ENCODE results near the gene TWIST2.

TWIST2 gene

GRCh38 chr2:238928520-238929241 is 80.8 kb downstream of the TWIST2 start:
- DNase-seq (ENCODE audit: low spot score in 2 of 2) (no peak), ATAC-seq (no peak)
- Mint-ChIP-seq H3K27ac (no peak overlapping the region), H3K4me1 (no peaks in the 10 kb centered on the region), H3K9me3 (no peaks in the 10 kb centered on the region), H3K36me3 (no peaks in the 10 kb centered on the region), H3K4me3 (no peak overlapping the region)

- Mint-ChIP-seq H3K4me3 (no peak overlapping the region), H3K9me3 (no peaks in the 10 kb centered on the region), H3K4me1 (no peaks in the 10 kb centered on the region), H3K36me3 (no peaks in the 10 kb centered on the region), H3K27ac (no peak overlapping the region)
- ATAC-seq (no peak), DNase-seq (ENCODE audit: low spot score in 2 of 2) (no peak)
Observed at GRCh38 chr2:238929242-238930081, 81.6 kb downstream of the TWIST2 start.

- Mint-ChIP-seq H3K9me3 (no peaks in the 10 kb centered on the region), H3K36me3 (no peaks in the 10 kb centered on the region), H3K4me3 (no peak overlapping the region), H3K4me1 (no peaks in the 10 kb centered on the region), H3K27ac (no peak overlapping the region)
- ATAC-seq (no peak), DNase-seq (ENCODE audit: low spot score in 2 of 2) (no peak)
Observed at GRCh38 chr2:238930216-238930615, 82.3 kb downstream of the TWIST2 start.

- Mint-ChIP-seq H3K36me3 (no peaks in the 10 kb centered on the region), H3K9me3 (no peaks in the 10 kb centered on the region), H3K4me3 (no peak overlapping the region), H3K4me1 (peaks cover 5% of the 10 kb centered on the region), H3K27ac (no peak overlapping the region)
- ATAC-seq, result peak; percentile 22
- peak in 1 of 2 donors; percentile 36 for DNase-seq (ENCODE audit: low spot score in 2 of 2)
Observed at GRCh38 chr2:238936162-238937052, 88.5 kb downstream of the TWIST2 start.

GRCh38 chr2:238938003-238938400 is 90.1 kb downstream of the TWIST2 start:
- ATAC-seq (no peak), DNase-seq (ENCODE audit: low spot score in 2 of 2) (peak in 1 of 2 donors; percentile 15)
- Mint-ChIP-seq H3K27ac (no peak overlapping the region), H3K9me3 (no peaks in the 10 kb centered on the region), H3K4me1 (peaks cover 5% of the 10 kb centered on the region), H3K4me3 (no peak overlapping the region), H3K36me3 (no peaks in the 10 kb centered on the region)

GRCh38 chr2:238938401-238939055 is 90.6 kb downstream of the TWIST2 start:
- no peak overlapping the region for H3K4me3 Mint-ChIP-seq
- H3K4me1 Mint-ChIP-seq, result peaks cover 5% of the 10 kb centered on the region
- no peak overlapping the region for H3K27ac Mint-ChIP-seq
- DNase-seq (ENCODE audit: low spot score in 2 of 2), result no peak
- no peak for ATAC-seq
- H3K36me3 Mint-ChIP-seq, result no peaks in the 10 kb centered on the region
- no peaks in the 10 kb centered on the region for H3K9me3 Mint-ChIP-seq

- Mint-ChIP-seq H3K4me1 (peaks cover 5% of the 10 kb centered on the region), H3K36me3 (no peaks in the 10 kb centered on the region), H3K9me3 (no peaks in the 10 kb centered on the region), H3K27ac (no peak overlapping the region), H3K4me3 (no peak overlapping the region)
- peak in 1 of 2 donors; percentile 23 for DNase-seq (ENCODE audit: low spot score in 2 of 2)
- no peak for ATAC-seq
Observed at GRCh38 chr2:238939074-238939473, 91.2 kb downstream of the TWIST2 start.

GRCh38 chr2:238939521-238940403 is 91.9 kb downstream of the TWIST2 start:
- DNase-seq (ENCODE audit: low spot score in 2 of 2) (no peak), ATAC-seq (no peak)
- H3K9me3 Mint-ChIP-seq, result no peaks in the 10 kb centered on the region
- H3K36me3 Mint-ChIP-seq, result no peaks in the 10 kb centered on the region
- peaks cover 5% of the 10 kb centered on the region for H3K4me1 Mint-ChIP-seq
- no peak overlapping the region for H3K4me3 Mint-ChIP-seq
- no peak overlapping the region for H3K27ac Mint-ChIP-seq

- no peaks in the 10 kb centered on the region for H3K9me3 Mint-ChIP-seq
- H3K4me3 Mint-ChIP-seq, result no peak overlapping the region
- DNase-seq (ENCODE audit: low spot score in 2 of 2) (peak in 1 of 2 donors; percentile 29), ATAC-seq (no peak)
- no peak overlapping the region for H3K27ac Mint-ChIP-seq
- no peaks in the 10 kb centered on the region for H3K36me3 Mint-ChIP-seq
- peaks cover 5% of the 10 kb centered on the region for H3K4me1 Mint-ChIP-seq
Observed at GRCh38 chr2:238940806-238941205, 92.9 kb downstream of the TWIST2 start.

- H3K4me1 Mint-ChIP-seq, result peaks cover 5% of the 10 kb centered on the region
- no peak overlapping the region for H3K27ac Mint-ChIP-seq
- peak in 1 of 2 donors; percentile 40 for DNase-seq (ENCODE audit: low spot score in 2 of 2)
- H3K4me3 Mint-ChIP-seq, result no peak overlapping the region
- H3K36me3 Mint-ChIP-seq, result no peaks in the 10 kb centered on the region
- no peak for ATAC-seq
- no peaks in the 10 kb centered on the region for H3K9me3 Mint-ChIP-seq
Observed at GRCh38 chr2:238941262-238941792, 93.4 kb downstream of the TWIST2 start.

GRCh38 chr2:238942080-238942725 is 94.3 kb downstream of the TWIST2 start:
- H3K36me3 Mint-ChIP-seq, result no peaks in the 10 kb centered on the region
- H3K27ac Mint-ChIP-seq, result no peak overlapping the region
- peaks cover 5% of the 10 kb centered on the region for H3K4me1 Mint-ChIP-seq
- DNase-seq (ENCODE audit: low spot score in 2 of 2), result no peak
- no peak for ATAC-seq
- H3K4me3 Mint-ChIP-seq, result no peak overlapping the region
- no peaks in the 10 kb centered on the region for H3K9me3 Mint-ChIP-seq

- Mint-ChIP-seq H3K27ac (no peak overlapping the region), H3K36me3 (no peaks in the 10 kb centered on the region), H3K9me3 (no peaks in the 10 kb centered on the region), H3K4me1 (peaks cover 8% of the 10 kb centered on the region), H3K4me3 (no peak overlapping the region)
- DNase-seq (ENCODE audit: low spot score in 2 of 2) (no peak), ATAC-seq (no peak)
Observed at GRCh38 chr2:238942726-238943300, 94.9 kb downstream of the TWIST2 start.

GRCh38 chr2:238943338-238944067 is 95.6 kb downstream of the TWIST2 start:
- Mint-ChIP-seq H3K27ac (no peak overlapping the region), H3K4me1 (peaks cover 15% of the 10 kb centered on the region), H3K36me3 (no peaks in the 10 kb centered on the region), H3K9me3 (no peaks in the 10 kb centered on the region), H3K4me3 (no peak overlapping the region)
- ATAC-seq (no peak), DNase-seq (ENCODE audit: low spot score in 2 of 2) (no peak)

Measured in stimulated activated effector memory CD8-positive, alpha-beta T cell treated with anti-CD3 and anti-CD28 coated beads, Interleukin-12 subunit alpha, Interleukin-12 subunit beta, amount 100 ng/mL, for 72 hours (primary cell).